MM.1S (cell line): ENCODE results near the gene MYO1B.

ENCODE experiments used
- DNase-seq: peaks from one replicate; pipeline ENCODE4 v3.0.0-alpha.2; 2015
- H2AFZ ChIP-seq: fragments of 300-600 bp; sonication (generic); 2 replicates; pipeline ENCODE4 v1.6.0; 2016; ENCODE audit warnings: antibody characterized with exemption, low read length
- H3F3A ChIP-seq: fragments of 300-600 bp; sonication (generic); 2 replicates; pipeline ENCODE4 v1.6.1; 2016; ENCODE audit warnings: mild to moderate bottlenecking, antibody characterized with exemption, low read length, moderate library complexity, mixed read lengths; ENCODE audit not compliant: insufficient read depth
- H3K27ac ChIP-seq: fragments of 300-600 bp; sonication (generic); 2 replicates; pipeline ENCODE4 v1.5.1; 2016; ENCODE audit warnings: mild to moderate bottlenecking, low read length
- H3K27me3 ChIP-seq: fragments of 300-600 bp; sonication (generic); replicated peaks from 2 replicates; pipeline ENCODE4 v1.6.0; 2016; ENCODE audit warnings: low read length; ENCODE audit not compliant: insufficient read depth
- H3K36me3 ChIP-seq: fragments of 300-600 bp; sonication (generic); replicated peaks from 2 replicates; pipeline ENCODE4 v1.6.1; 2016; ENCODE audit warnings: mild to moderate bottlenecking, low read length, mixed read lengths; ENCODE audit not compliant: insufficient read depth
- H3K4me1 ChIP-seq: fragments of 300-600 bp; sonication (generic); 2 replicates; pipeline ENCODE4 v1.6.1; 2016; ENCODE audit warnings: low read length, mixed read lengths
- H3K4me2 ChIP-seq: fragments of 300-600 bp; sonication (generic); 2 replicates; pipeline ENCODE4 v1.6.0; 2016; ENCODE audit warnings: low read depth, low read length
- H3K4me3 ChIP-seq: fragments of 300-600 bp; sonication (generic); 2 replicates; pipeline ENCODE4 v1.5.1; 2016; ENCODE audit warnings: low read length, mixed read lengths
- H3K79me2 ChIP-seq: fragments of 300-600 bp; sonication (generic); 2 replicates; pipeline ENCODE4 v1.6.1; 2016; ENCODE audit warnings: mixed run types, low read length, mixed read lengths
- H3K9ac ChIP-seq: fragments of 300-600 bp; sonication (generic); 2 replicates; pipeline ENCODE4 v1.6.1; 2016; ENCODE audit warnings: low read length, mixed read lengths
- H3K9me2 ChIP-seq: fragments of 300-600 bp; sonication (generic); replicated peaks from 2 replicates; pipeline ENCODE4 v1.6.1; 2016; ENCODE audit warnings: mild to moderate bottlenecking, low read length, mixed read lengths; ENCODE audit not compliant: insufficient read depth
- H3K9me3 ChIP-seq: fragments of 300-600 bp; sonication (generic); replicated peaks from 2 replicates; pipeline ENCODE4 v1.6.1; 2016; ENCODE audit warnings: mild to moderate bottlenecking, low read length, mixed read lengths; ENCODE audit not compliant: insufficient read depth
- H4K20me1 ChIP-seq: fragments of 300-600 bp; sonication (generic); 2 replicates; pipeline ENCODE4 v1.6.1; 2016; ENCODE audit warnings: mild to moderate bottlenecking, low read length, moderate library complexity, mixed read lengths; ENCODE audit not compliant: insufficient read depth
- CTCF ChIP-seq: fragments of 300-600 bp; sonication (generic); IDR thresholded peaks from 2 replicates; pipeline ENCODE4 v1.5.1; 2016; ENCODE audit warnings: antibody characterized with exemption, low read length, mixed read lengths
- EZH2 ChIP-seq: fragments of 300-600 bp; sonication (generic); optimal IDR thresholded peaks from 2 replicates; pipeline ENCODE3; 2017; ENCODE audit warnings: low read depth, mild to moderate bottlenecking, antibody characterized with exemption, low read length, mixed read lengths
- EZH2phosphoT487 ChIP-seq: fragments of 300-600 bp; sonication (generic); IDR thresholded peaks from 2 replicates; pipeline ENCODE4 v1.6.1; 2018; ENCODE audit warnings: antibody characterized with exemption, low read length

MYO1B gene

DNA sequence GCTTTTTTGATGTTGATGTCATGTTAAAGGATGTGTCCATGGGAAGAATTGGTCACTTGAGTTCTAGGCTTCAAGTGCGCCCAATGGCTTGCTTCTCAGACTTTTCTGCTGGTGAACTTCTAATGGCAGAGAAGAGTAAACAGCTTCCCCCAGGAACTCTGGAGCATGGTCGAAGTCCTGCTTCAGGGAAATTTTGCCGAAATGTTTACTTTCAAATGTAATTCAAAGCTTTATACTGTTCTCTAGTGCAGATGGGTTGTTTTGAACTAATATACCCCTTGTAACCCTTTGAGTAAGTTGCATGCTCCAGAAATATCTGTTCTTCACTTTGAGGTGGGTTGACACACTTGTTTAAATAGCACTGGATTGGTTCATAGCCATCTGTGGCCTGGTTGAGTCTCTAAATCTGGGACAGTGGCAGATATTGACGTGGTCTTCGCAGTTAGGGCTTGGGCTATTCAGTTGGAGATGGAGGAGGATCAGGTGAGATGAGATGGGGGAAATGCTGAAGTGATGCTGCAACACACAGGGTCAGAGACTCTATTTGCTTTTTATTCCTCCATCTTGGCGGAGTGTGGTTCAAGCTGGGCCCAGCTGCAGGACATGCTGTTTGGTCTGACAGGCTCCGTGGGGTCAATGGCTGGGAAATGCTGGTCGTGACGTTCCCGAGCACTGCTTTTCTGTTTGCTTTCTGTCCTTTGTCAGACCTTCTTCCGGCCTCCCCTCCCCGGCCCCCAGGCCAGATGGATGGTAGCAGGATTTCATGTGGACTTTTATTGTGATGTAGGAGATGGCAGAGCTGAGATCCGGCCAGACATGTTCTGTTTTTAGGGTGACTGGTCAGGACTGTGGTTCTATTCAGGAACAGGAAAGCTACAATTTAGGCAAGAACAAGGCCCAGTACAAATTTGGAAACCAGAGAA is 35.9 kb downstream of the MYO1B start:
- Histone ChIP-seq H3F3A (no peaks in the 10 kb centered on the region), H3K4me3 (no peak overlapping the region), H3K36me3 (no peaks in the 10 kb centered on the region), H3K9ac (no peak overlapping the region), H3K79me2 (no peaks in the 10 kb centered on the region), H3K4me1 (no peaks in the 10 kb centered on the region), H3K27ac (no peak overlapping the region), H3K9me2 (no peaks in the 10 kb centered on the region), H3K27me3 (no peaks in the 10 kb centered on the region), H3K9me3 (no peaks in the 10 kb centered on the region), H2AFZ (no peak overlapping the region), H3K4me2 (no peak overlapping the region), H4K20me1 (no peaks in the 10 kb centered on the region)
- TF ChIP-seq EZH2 (no peak), CTCF (no peak), EZH2phosphoT487 (no peak)
- DNase-seq, result no peak

DNA sequence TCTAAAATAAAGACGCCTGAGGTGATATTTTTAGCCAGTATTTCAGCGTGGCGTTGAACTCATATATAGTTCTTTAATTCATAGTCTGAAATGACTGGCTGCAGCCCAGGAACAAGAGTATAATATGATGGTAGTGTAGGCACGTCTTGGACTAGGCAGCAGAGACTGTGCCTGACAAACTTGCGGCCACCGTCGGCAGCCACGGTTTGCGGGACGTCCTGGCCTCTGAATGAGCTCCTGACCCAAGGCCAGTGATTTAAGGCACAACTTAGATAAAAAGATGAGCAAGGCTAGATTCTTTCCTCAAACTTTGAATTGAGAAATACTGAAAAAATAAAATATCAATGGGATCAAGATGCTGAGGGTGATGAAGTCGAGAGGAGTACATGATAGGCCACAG is 40.0 kb downstream of the MYO1B start:
- H4K20me1 ChIP-seq, result no peaks in the 10 kb centered on the region
- H3K27me3 ChIP-seq, result no peaks in the 10 kb centered on the region
- no peaks in the 10 kb centered on the region for H3K9me2 ChIP-seq
- no peaks in the 10 kb centered on the region for H3K9me3 ChIP-seq
- no peak overlapping the region for H3K4me2 ChIP-seq
- TF ChIP-seq EZH2 (no peak), EZH2phosphoT487 (no peak), CTCF (no peak)
- no peak for DNase-seq
- no peaks in the 10 kb centered on the region for H3F3A ChIP-seq
- no peak overlapping the region for H3K9ac ChIP-seq
- no peaks in the 10 kb centered on the region for H3K4me1 ChIP-seq
- H3K36me3 ChIP-seq, result no peaks in the 10 kb centered on the region
- H2AFZ ChIP-seq, result no peak overlapping the region
- no peaks in the 10 kb centered on the region for H3K79me2 ChIP-seq
- H3K4me3 ChIP-seq, result no peak overlapping the region
- no peak overlapping the region for H3K27ac ChIP-seq

- Histone ChIP-seq H3K4me1 (no peaks in the 10 kb centered on the region), H3K36me3 (no peaks in the 10 kb centered on the region), H4K20me1 (no peaks in the 10 kb centered on the region), H3K9me2 (no peaks in the 10 kb centered on the region), H3K9me3 (no peaks in the 10 kb centered on the region), H3K79me2 (no peaks in the 10 kb centered on the region), H3K4me3 (no peak overlapping the region), H3K9ac (no peak overlapping the region), H2AFZ (no peak overlapping the region), H3K27me3 (no peaks in the 10 kb centered on the region), H3F3A (no peaks in the 10 kb centered on the region), H3K27ac (no peak overlapping the region), H3K4me2 (no peak overlapping the region)
- no peak for DNase-seq
- TF ChIP-seq EZH2phosphoT487 (no peak), EZH2 (no peak), CTCF (no peak)
Measured at GRCh38 chr2:191287820-191288219, 42.6 kb downstream of the MYO1B start.
